HG03064 (cell line): Measurements from ENCODE around the gene BRPF1.

Experiments
- ATAC-seq: cut with Tn5 transposase; IDR thresholded peaks from one replicate; pipeline ENCODE4 v1.9.1; 2021; ENCODE audit warnings: low read depth; ENCODE audit not compliant: unreplicated experiment

Gene BRPF1

GRCh38 chr3:9786209-9786739 lies 54.7 kb downstream of the BRPF1 start:
- no peak for ATAC-seq

GRCh38 chr3:9786825-9787669 lies 55.5 kb downstream of the BRPF1 start:
- ATAC-seq = no peak

GRCh38 chr3:9787714-9788113 lies 56.2 kb downstream of the BRPF1 start:
- no peak for ATAC-seq

GRCh38 chr3:9791127-9791526 lies 59.6 kb downstream of the BRPF1 start:
- ATAC-seq = no peak

- no peak for ATAC-seq
Observed at GRCh38 chr3:9791790-9792404, 60.4 kb downstream of the BRPF1 start.

- ATAC-seq = peak; percentile 80
Observed at GRCh38 chr3:9792405-9793160, 61.0 kb downstream of the BRPF1 start, which contains the start of the genes ARPC4 and TADA3. Gene ARPC4 (plus strand): TSS chr3:9793082. CDS start chr3:9793122, 40 bp downstream. Gene TADA3 (minus strand): TSS chr3:9792473. CDS start chr3:9791466, 1,007 bp downstream.

GRCh38 chr3:9793161-9793781 lies 61.7 kb downstream of the BRPF1 start:
- peak; percentile 12 for ATAC-seq

- no peak for ATAC-seq
Observed at GRCh38 chr3:9794400-9794799, 62.9 kb downstream of the BRPF1 start.

GRCh38 chr3:9795207-9795606 lies 63.7 kb downstream of the BRPF1 start:
- ATAC-seq = no peak

- no peak for ATAC-seq
Observed at GRCh38 chr3:9797196-9797945, 65.8 kb downstream of the BRPF1 start.
